ENCODE results near the gene FRY. TPM values are rescaled to one million over a fixed set of nuclear protein-coding genes. Genes with fewer than 3 reads are reported as not detected.

Gene FRY
- total and polyA plus RNA-seq, 9 of the 15 experiments (the other 6 are each of a cell fraction or from before 2014, with no cell fraction given), result 0.03 to 0.31 (median 0.11) TPM; not detected in 3

DNA sequence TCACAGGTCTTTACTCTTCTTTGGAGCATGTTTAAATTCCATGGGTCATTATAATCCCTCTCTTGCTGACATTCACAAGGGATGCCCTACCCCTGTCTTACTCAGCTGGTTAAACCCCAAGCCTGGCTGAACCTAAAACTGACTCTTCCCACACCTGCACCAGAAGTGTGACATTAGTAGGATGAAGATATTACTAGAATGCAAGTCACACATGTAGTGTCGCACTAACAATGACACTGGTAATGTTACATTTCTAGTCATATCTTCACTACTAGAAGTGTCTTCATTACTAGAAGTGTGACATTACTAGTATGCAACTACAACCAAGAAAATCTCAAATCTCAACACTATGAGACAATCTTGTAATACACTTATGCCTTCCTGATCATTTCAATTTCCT is 269.3 kb downstream of the FRY start:
- DNase-seq (ENCODE audit: extremely low read depth in 1 of 4, low spot score in 3 of 4), result no peak
- Histone ChIP-seq H3K36me3 (ENCODE audit: control insufficient read depth, insufficient read depth, low read length) (no peaks in the 10 kb centered on the region), H3K4me1 (replicated peaks in 1 of 2; ENCODE audit: control insufficient read depth in 2 of 2, insufficient read depth in 2 of 2, low read length in 2 of 2) (no peaks in the 10 kb centered on the region), H3K79me2 (ENCODE audit: control insufficient read depth, insufficient read depth, low read length) (no peaks in the 10 kb centered on the region), H3K4me2 (ENCODE audit: insufficient read depth, low read length) (no peak overlapping the region), H4K20me1 (replicated peaks; ENCODE audit: control insufficient read depth, insufficient read depth, low read length) (no peaks in the 10 kb centered on the region), H3K27me3 (ENCODE audit: control insufficient read depth in 2 of 2, insufficient read depth in 2 of 2, low read length in 2 of 2) (peaks cover 12 to 22% of the 10 kb centered on the region in 2 experiments; a peak in 4 of 5 replicates), H2AFZ (ENCODE audit: low read depth, low read length) (no peak overlapping the region), H3K27ac (ENCODE audit: extremely low read depth, low read depth, low read length) (no peak overlapping the region), H3K9me1 (ENCODE audit: control insufficient read depth, insufficient read depth, low read length) (no peaks in the 10 kb centered on the region), H3K9me3 (replicated peaks; ENCODE audit: control insufficient read depth, insufficient read depth, low read depth, low read length) (no peaks in the 10 kb centered on the region), H3K4me3 (no peak overlapping the region), H3K9ac (ENCODE audit: insufficient read depth in 1 of 2, low read depth in 2 of 2, low read length in 2 of 2) (no peak overlapping the region)
- no peak for ATAC-seq
- TF ChIP-seq, protein P1, sequence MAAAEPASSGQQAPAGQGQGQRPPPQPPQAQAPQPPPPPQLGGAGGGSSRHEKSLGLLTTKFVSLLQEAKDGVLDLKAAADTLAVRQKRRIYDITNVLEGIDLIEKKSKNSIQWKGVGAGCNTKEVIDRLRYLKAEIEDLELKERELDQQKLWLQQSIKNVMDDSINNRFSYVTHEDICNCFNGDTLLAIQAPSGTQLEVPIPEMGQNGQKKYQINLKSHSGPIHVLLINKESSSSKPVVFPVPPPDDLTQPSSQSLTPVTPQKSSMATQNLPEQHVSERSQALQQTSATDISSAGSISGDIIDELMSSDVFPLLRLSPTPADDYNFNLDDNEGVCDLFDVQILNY (CRISPR knock-in tag; IDR thresholded peaks at IDR 0.05), result no peak
- TF ChIP-seq SRSF1 (IDR thresholded peaks at IDR 0.05; ENCODE audit: low read depth, low read length) (no peak), GABPB1 (CRISPR knock-in tag; IDR thresholded peaks at IDR 0.05) (no peak)
- in situ Hi-C loops (cut with MboI) (loop anchor here (25.0 kb wide), 1 partner anchor 389 kb away; no protein-coding TSS in a partner anchor), intact Hi-C loops (cut with micrococcal nuclease) (no loop called here)
- FAIRE-seq, result no peak
- CTCF ChIA-PET (ENCODE audit: low intra/inter-chr PET ratio), result no interaction called here
- POLR2A ChIA-PET, result interaction anchor here (0.7 to 1.2 kb wide), 2 partner anchors 11 to 14 kb away, joined by 3 to 6 read pairs; partner anchors contain the start of genes BRCA2 and ZAR1L
- WGBS (ENCODE audit: insufficient coverage, low coverage, missing lambda C conversion rate), result 0% methylated on average over 1 of the region's 1 CpG
- no TSS peak for BruUV-seq (replicated peaks)

DNA sequence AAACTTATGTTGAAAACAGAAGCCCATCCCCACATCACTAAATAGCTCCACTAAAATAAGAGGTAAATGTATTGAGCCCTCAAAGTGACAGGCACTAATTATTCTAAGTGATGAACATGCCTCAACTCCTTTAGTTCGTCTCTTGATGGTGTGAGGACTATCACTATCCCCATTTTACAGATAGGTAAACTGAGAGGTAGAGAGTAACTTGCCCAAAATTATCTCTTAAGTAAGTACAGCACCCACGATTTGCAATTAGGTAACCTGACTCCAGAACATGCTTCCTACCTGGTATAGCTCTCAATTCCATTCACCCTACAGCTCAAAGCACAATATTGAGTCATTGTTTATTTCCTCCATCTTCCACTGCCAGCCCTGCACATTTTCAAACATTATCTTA is 270.9 kb downstream of the FRY start:
- ATAC-seq, result no peak
- H3K9me3 ChIP-seq (replicated peaks; ENCODE audit: control insufficient read depth, insufficient read depth, low read depth, low read length), result no peaks in the 10 kb centered on the region
- no peaks in the 10 kb centered on the region for H3K9me1 ChIP-seq (ENCODE audit: control insufficient read depth, insufficient read depth, low read length)
- intact Hi-C loops (cut with micrococcal nuclease) (no loop called here), in situ Hi-C loops (cut with MboI) (loop anchor here (25.0 kb wide), 1 partner anchor 390 kb away; no protein-coding TSS in a partner anchor)
- WGBS (ENCODE audit: insufficient coverage, low coverage, missing lambda C conversion rate), result 6% methylated on average over 2 of the region's 2 CpGs
- peaks cover 12 to 22% of the 10 kb centered on the region in 2 experiments; a peak in 4 of 5 replicates for H3K27me3 ChIP-seq (ENCODE audit: control insufficient read depth in 2 of 2, insufficient read depth in 2 of 2, low read length in 2 of 2)
- no peaks in the 10 kb centered on the region for H4K20me1 ChIP-seq (replicated peaks; ENCODE audit: control insufficient read depth, insufficient read depth, low read length)
- FAIRE-seq, result no peak
- H3K4me1 ChIP-seq (replicated peaks in 1 of 2; ENCODE audit: control insufficient read depth in 2 of 2, insufficient read depth in 2 of 2, low read length in 2 of 2), result no peaks in the 10 kb centered on the region
- BruUV-seq (replicated peaks), result no TSS peak
- no peaks in the 10 kb centered on the region for H3K79me2 ChIP-seq (ENCODE audit: control insufficient read depth, insufficient read depth, low read length)
- H3K4me3 ChIP-seq, result no peak overlapping the region
- no peak for DNase-seq (ENCODE audit: extremely low read depth in 1 of 4, low spot score in 3 of 4)
- H3K36me3 ChIP-seq (ENCODE audit: control insufficient read depth, insufficient read depth, low read length), result no peaks in the 10 kb centered on the region
- ChIA-PET CTCF (ENCODE audit: low intra/inter-chr PET ratio) (no interaction called here), POLR2A (interaction anchor here (0.5 kb wide), 1 partner anchor 366 kb away, joined by 4 read pairs; no protein-coding TSS in a partner anchor)
- TF ChIP-seq C11orf30 (IDR thresholded peaks at IDR 0.05; ENCODE audit: low read depth) (no peak), RBM25 (IDR thresholded peaks at IDR 0.05; ENCODE audit: low read depth, low read length, severe bottlenecking) (peak; percentile 80)
- no peak overlapping the region for H3K27ac ChIP-seq (ENCODE audit: extremely low read depth, low read depth, low read length)
- no peak overlapping the region for H3K9ac ChIP-seq (ENCODE audit: insufficient read depth in 1 of 2, low read depth in 2 of 2, low read length in 2 of 2)
- H3K4me2 ChIP-seq (ENCODE audit: insufficient read depth, low read length), result no peak overlapping the region
- no peak overlapping the region for H2AFZ ChIP-seq (ENCODE audit: low read depth, low read length)

All from K562 (cell line).